NCI-H146 treated with DMSO at 0.1 percent for 48 hours (cell line): ENCODE measurements around the gene NELFCD.
"Not testable (repeated sequence)": the region's sequence is repeated elsewhere in the genome, so short reads cannot be mapped to it uniquely, and the experiment has no call there.

Source experiments
- DNase-seq: peaks from one replicate; lab custom pipeline; 2025; ENCODE audit not compliant: unreplicated experiment; lab: John Stamatoyannopoulos, UW

Gene NELFCD

GRCh38 chr20:59023616-59024015 is 42.6 kb downstream of the NELFCD start:
- DNase-seq: no peak

GRCh38 chr20:59024111-59024530 is 43.1 kb downstream of the NELFCD start:
- DNase-seq: no peak

- no peak for DNase-seq
These were observed 44.0 kb downstream of the NELFCD start for GRCh38 chr20:59025086-59025485.

- no peak for DNase-seq
These were observed 44.5 kb downstream of the NELFCD start for GRCh38 chr20:59025511-59025910.

DNA sequence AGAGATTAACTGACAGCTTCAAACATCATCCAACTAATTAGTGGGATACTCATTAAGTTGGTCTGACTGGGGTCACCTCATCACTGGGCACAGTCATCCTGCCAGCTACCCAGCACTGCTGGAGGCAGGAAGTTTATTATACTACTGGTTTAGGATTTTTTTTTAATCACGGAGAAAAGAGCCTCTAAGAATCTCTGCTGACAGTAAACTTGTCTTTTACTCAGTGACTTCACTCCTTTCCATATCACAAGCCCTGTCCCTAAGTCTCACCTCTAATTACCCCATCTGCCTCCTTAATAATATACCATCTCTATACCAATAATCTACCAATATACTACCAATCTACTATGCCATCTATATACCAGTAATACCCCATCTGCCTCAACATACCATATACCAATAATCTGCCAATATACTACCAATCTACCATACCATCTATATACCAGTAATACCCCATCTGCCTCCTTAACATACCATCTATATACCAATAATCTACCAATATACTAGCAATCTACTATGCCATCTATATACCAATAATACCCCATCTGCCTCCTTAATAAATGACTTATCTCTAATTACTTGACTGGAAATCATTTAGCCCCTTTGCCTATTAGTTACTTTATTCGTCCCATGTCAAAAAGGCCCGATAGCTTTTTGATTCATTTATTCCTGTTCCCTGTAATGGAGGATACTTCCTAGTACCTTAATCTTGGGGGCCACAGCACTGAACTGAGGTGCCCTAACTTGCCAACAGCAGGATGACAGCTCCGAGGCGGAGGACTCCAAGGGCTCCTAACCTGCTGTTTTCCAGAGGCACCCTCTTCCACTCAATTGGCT is 46.1 kb downstream of the NELFCD start:
- DNase-seq: no peak

DNA sequence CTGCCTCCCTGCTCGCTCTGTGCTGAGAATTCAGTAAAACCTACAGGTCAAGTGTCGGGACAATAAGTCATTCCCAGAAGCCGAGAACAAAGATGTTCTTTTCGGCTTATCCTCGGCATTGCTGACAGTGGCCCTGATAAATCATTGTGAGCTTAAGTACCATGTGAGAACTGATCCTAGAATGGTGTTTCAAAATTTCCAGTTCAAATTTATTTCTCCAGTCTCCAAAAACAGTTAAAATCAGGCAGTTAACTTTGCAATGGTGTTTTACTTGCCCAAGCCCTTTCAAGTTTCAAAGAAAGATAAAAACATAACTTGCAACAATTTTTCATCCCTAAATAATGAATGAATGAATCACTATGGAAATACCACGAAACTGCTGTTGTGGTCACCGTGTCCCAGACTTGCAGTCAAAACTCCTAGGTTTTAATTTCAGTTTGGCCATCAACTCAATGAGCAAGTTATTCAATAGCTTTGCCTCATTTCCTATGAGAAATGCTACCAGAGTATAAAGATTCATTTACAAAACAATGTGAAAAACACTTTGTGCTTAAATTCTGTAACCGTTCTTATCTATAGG is 46.8 kb downstream of the NELFCD start:
- DNase-seq: no peak

GRCh38 chr20:59028812-59029211 is 47.8 kb downstream of the NELFCD start:
- no peak for DNase-seq

GRCh38 chr20:59030911-59031563 is 50.0 kb downstream of the NELFCD start:
- no peak for DNase-seq

GRCh38 chr20:59031564-59032022 is 50.5 kb downstream of the NELFCD start:
- DNase-seq: no peak

GRCh38 chr20:59032023-59032712 is 51.1 kb downstream of the NELFCD start, which contains the start of gene ATP5F1E:
ATP5F1E (minus strand) TSS chr20:59032335; CDS start chr20:59032251, 84 bp downstream.
- peak; percentile 95 for DNase-seq

- DNase-seq: peak; percentile 73
These were observed 51.6 kb downstream of the NELFCD start for GRCh38 chr20:59032713-59033059.

DNA sequence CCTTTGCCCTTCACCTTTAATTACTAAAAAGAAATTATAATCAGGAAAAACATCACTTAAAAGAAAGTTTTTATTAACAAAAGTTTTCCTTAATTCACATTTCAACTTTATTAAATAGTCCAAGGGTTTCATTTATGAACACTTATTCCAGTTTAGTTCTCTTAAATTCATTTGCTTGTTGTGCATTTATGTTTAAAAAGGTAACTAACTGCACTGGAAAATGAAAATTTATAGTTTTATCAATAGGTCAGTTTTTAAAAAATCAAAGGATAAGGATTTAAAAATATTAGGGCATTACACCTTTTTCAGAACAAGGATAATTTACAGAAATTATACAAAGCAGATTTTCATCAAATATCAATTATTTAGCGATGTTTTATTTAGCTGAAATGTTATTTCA is 52.0 kb downstream of the NELFCD start:
- DNase-seq: no peak

DNA sequence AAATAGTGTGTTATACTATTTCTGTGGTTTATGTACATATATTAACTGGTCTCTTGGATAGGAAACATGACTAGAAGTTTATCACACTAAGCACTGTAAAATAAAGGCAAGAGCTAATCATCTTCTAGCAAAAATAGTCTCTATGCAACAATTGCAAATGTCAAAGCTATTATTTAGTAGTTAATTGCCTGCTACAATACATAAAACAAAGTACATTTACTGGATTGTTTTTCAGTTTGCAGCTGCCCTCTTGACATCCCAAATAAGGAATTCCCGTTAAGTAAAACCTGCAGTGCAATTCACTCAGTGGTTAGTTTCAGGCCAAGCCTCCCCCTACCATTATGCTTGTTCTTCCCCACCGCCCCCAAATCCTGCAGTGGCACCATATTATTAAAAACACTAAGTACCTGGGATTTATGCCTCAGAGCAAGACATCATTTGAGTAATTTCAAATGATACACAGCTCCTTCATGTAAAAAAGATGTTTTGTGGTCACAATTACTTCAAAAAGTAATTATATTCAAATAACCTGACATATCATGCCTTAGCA is 52.6 kb downstream of the NELFCD start:
- DNase-seq: no peak

DNA sequence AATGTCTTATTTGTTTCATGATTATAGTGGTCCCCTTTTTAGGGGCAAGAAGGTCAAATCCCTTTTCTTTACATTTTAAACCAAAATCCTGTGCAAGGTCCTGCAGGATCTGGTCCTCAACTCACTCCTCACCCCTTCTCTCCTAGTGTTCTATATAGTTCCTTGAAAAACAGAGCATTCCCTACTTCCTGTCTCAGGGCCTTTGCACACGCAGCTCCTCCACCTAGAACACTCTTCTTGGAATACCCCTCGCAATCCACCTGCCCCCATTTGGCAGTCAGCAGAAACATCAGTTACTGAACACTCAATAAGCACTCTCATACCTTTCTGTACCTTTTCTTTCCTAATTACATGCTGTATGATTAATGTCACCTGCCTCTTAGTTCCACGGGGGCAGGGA is 54.3 kb downstream of the NELFCD start:
- DNase-seq: no peak

DNA sequence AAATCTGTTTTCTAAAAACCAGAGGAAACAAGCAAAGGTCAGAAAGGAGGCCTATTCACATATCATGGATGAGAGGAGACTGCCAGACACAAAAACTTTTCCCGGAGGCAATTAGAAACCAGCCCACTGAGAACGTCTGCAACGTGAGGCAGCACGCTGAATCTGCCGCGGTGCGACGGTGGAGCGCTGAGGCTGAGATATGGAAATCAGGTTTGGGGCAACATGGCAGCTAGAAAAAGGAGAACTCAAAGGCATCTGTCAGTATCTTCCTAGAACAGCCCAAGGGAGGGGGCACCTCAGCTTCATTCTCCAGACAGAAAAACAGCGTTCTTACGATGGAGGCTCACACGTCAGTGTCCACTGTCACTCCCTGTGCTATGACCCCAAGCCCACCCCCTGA is 56.3 kb downstream of the NELFCD start:
- DNase-seq: no peak

DNA sequence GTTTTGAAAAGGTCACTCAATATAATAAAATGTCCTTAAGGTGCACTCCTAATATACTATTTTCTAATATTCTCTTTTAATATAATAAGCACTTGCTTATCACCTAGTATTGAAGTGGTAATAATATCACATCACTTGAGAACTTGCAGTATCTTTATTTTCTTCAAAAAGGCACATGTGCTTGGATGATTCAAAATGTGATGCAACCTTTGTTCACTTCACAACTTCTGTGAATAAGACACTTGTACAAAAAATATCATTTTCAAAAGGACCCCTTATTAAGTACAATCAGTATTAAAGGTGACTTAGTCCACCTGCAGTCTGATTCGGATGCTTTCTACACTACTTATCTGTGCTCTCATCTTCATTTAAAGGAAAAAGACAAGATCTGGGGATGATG is 58.2 kb downstream of the NELFCD start:
- DNase-seq: no peak

DNA sequence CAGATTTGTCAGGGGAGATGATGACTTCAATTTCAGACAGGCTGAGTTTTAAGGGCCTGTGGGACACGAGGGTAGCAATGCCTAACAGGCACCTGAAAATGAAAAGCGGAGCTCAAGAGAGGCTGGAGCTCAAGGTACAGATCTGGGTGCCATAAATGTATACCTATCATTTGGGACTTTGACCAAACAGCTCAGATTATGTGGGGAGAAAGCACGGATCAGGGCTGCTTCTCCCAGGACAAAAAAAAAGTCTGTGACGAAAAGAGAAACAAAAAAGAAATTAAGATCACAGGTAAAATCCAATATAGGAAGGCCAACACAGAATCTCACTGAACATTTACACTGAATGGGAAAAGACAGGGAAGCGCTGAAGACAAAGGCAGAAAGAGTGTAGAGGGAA is 59.6 kb downstream of the NELFCD start:
- no peak for DNase-seq

GRCh38 chr20:59041487-59041886 is 60.4 kb downstream of the NELFCD start:
- DNase-seq: not testable (repeated sequence)

DNA sequence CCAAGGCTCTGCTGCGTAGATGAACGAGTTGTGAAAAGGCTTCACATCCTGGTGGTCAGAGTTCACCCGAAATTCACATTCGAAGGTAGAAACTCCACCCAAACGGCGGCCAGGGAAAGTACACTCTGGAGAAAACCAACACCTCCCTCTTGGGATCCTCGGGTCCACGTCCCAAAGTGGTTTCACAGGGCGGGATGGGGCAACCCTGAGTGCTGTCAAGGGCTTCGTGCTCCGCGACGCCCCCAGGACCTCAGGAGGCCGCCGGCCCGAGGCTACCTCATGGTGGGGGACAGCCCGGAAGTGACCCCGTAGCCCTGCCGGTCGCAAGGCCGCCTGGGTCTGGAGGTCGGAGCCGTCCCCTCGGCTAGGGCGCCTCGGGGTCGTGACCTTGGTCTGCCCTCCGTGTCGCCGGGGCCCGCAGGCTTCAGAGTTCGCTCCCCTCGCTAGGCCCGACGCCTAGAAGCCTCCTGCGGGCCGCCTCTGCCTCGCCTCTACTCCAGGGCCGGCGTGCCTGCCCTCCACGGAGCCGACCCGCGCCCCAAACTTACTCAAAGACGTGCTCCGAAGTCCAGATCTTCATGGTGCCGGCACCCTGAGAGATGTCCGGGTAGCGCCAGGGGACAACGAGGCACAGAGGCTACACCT is 61.2 kb downstream of the NELFCD start, which contains the start of gene PRELID3B:
Gene PRELID3B, minus strand, starts transcription at position 636 of the 645 bp plus-strand sequence. Its CDS starts 56 bp downstream, at position 580.
- no peak for DNase-seq
